ENCODE data around the gene TAPBP. TPM values are rescaled to one million over a fixed set of nuclear protein-coding genes. Genes with fewer than 3 reads are reported as not detected.

The TAPBP gene
- total and polyA plus RNA-seq, 10 donors, result 42.6 to 292 (median 262) TPM

GRCh38 chr6:33292996-33293682 lies 20.7 kb downstream of the TAPBP start:
- Histone ChIP-seq H3K36me3 (peaks cover 4 to 71% (median 58%) of the 10 kb centered on the region in 6 donors), H3K9me3 (no peaks in the 10 kb centered on the region), H3K27me3 (replicated peaks in 1 of 7) (no peaks in the 10 kb centered on the region), H3K27ac (no peak overlapping the region), H3K4me3 (no peak overlapping the region), H3K4me1 (peaks cover 17 to 77% (median 50%) of the 10 kb centered on the region in 6 donors)
- intact Hi-C loops (cut with DNase I; ENCODE audit: low total_unique reads), result no loop called here
- no peak for TF ChIP-seq POLR2A (IDR thresholded peaks at IDR 0.05)
- peak in 2 of 3 donors; percentile 37 to 56 for TF ChIP-seq POLR2AphosphoS5 (IDR thresholded peaks at IDR 0.05)
- no peak for DNase-seq
- WGBS, 5 donors, result 89 to 93% (median 90%) methylated on average over 16 of the region's 16 CpGs

DNA sequence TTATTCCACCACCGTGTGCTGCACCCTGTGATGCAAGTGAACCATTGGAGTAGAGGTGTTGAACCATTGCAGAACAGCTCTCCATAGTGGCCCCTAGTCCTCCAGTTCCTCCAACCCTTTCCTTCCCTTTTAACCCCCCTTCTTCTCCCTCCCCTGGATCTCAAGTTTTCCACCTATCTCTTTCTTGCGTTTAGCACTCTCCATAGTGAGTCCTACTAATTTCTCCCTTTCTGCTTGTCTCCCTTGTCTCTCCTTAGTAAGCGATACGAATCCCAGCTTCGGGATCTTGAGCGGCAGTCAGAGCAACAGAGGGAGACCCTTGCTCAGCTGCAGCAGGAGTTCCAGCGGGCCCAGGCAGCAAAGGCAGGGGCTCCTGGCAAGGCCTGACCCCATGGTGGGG lies 23.4 kb downstream of the TAPBP start:
- H3K9me3 ChIP-seq, result no peaks in the 10 kb centered on the region
- peak overlapping the region in 5 of 8 donors; percentile 66 to 86 (median 83) for H3K4me3 ChIP-seq
- peaks cover 15 to 66% (median 39%) of the 10 kb centered on the region in 6 donors for H3K4me1 ChIP-seq
- H3K36me3 ChIP-seq, result peaks cover 4 to 77% (median 64%) of the 10 kb centered on the region in 6 donors
- H3K27me3 ChIP-seq (replicated peaks in 1 of 7), result no peaks in the 10 kb centered on the region
- intact Hi-C loops (cut with DNase I; ENCODE audit: low total_unique reads), result no loop called here
- TF ChIP-seq POLR2A (IDR thresholded peaks at IDR 0.05) (no peak), POLR2AphosphoS5 (IDR thresholded peaks at IDR 0.05) (peak in 2 of 3 donors; percentile 34 to 43)
- TF ChIP-seq, protein P1, sequence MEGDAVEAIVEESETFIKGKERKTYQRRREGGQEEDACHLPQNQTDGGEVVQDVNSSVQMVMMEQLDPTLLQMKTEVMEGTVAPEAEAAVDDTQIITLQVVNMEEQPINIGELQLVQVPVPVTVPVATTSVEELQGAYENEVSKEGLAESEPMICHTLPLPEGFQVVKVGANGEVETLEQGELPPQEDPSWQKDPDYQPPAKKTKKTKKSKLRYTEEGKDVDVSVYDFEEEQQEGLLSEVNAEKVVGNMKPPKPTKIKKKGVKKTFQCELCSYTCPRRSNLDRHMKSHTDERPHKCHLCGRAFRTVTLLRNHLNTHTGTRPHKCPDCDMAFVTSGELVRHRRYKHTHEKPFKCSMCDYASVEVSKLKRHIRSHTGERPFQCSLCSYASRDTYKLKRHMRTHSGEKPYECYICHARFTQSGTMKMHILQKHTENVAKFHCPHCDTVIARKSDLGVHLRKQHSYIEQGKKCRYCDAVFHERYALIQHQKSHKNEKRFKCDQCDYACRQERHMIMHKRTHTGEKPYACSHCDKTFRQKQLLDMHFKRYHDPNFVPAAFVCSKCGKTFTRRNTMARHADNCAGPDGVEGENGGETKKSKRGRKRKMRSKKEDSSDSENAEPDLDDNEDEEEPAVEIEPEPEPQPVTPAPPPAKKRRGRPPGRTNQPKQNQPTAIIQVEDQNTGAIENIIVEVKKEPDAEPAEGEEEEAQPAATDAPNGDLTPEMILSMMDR (IDR thresholded peaks at IDR 0.05 in 8 of 11, conservative IDR thresholded peaks at IDR 0.05 in 3 of 11), result no peak
- DNase-seq, result no peak
- H3K27ac ChIP-seq, result peak overlapping the region in 4 of 8 donors; percentile 87 to 94 (median 88)
- 69 to 81% (median 74%) methylated on average over 7 of the region's 7 CpGs for WGBS, 5 donors

DNA sequence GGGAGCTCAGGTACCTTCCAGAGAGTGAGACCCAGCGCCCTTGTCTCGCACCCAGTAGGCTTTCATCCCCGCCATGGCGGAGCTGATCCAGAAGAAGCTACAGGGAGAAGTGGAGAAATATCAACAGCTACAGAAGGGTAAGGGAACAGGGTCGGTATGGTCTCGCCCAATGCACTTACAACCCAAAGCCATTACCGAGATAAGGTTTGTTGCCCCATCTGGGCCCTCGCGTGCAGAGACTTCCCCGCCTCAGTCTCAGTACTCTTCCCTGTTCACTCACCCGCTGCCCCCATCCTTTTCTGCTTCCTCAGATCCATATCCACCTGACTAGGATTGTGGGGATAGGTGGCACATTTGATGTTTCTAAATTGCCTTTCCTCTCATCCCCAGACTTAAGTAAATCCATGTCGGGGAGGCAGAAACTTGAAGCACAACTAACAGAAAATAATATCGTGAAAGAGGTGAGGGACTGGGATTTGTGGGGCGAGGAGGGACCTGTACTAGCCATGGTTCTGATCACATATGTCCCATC lies 24.0 kb downstream of the TAPBP start:
- peak overlapping the region; percentile 66 to 86 (median 83) for H3K4me3 ChIP-seq
- H3K4me1 ChIP-seq, result peaks cover 15 to 60% (median 36%) of the 10 kb centered on the region in 6 donors
- intact Hi-C loops (cut with DNase I; ENCODE audit: low total_unique reads), result no loop called here
- 4 to 7% (median 5%) methylated on average over 14 of the region's 14 CpGs for WGBS, 5 donors
- H3K9me3 ChIP-seq, result no peaks in the 10 kb centered on the region
- peaks cover 4 to 77% (median 63%) of the 10 kb centered on the region in 6 donors for H3K36me3 ChIP-seq
- peak overlapping the region; percentile 76 to 94 (median 88) for H3K27ac ChIP-seq
- DNase-seq, result no peak
- TF ChIP-seq POLR2A (IDR thresholded peaks at IDR 0.05) (no peak), POLR2AphosphoS5 (IDR thresholded peaks at IDR 0.05) (peak in 1 of 3 donors; percentile 21)
- no peaks in the 10 kb centered on the region for H3K27me3 ChIP-seq (replicated peaks in 1 of 7)

- peak within 1 kb of the TSS; percentile 66 to 86 (median 83) for H3K4me3 ChIP-seq
- H3K36me3 ChIP-seq, result peaks cover 4 to 77% (median 60%) of the 10 kb centered on the region in 6 donors
- TF ChIP-seq, protein P1 (IDR thresholded peaks at IDR 0.05 in 8 of 11, conservative IDR thresholded peaks at IDR 0.05 in 3 of 11), result peak in 1 of 11 experiments; percentile 19
- TF ChIP-seq POLR2A (IDR thresholded peaks at IDR 0.05), result no peak
- TF ChIP-seq POLR2AphosphoS5 (IDR thresholded peaks at IDR 0.05), result peak; percentile 11 to 68 (median 64)
- WGBS, 5 donors, result 0 to 1% (median 0%) methylated on average over 43 of the region's 43 CpGs
- H3K9me3 ChIP-seq, result no peaks in the 10 kb centered on the region
- peaks cover 15 to 60% (median 33%) of the 10 kb centered on the region in 6 donors for H3K4me1 ChIP-seq
- no peaks in the 10 kb centered on the region for H3K27me3 ChIP-seq (replicated peaks in 1 of 7)
- peak; percentile 91 for DNase-seq
- H3K27ac ChIP-seq, result peak within 1 kb of the TSS; percentile 76 to 94 (median 88)
- intact Hi-C loops (cut with DNase I; ENCODE audit: low total_unique reads), result no loop called here
Observed at GRCh38 chr6:33288921-33289783, 24.7 kb downstream of the TAPBP start, which contains the start of the genes PFDN6 and WDR46. PFDN6 (plus strand) TSS chr6:33289601; CDS start chr6:33289857, 256 bp downstream. WDR46 (minus strand) TSS chr6:33289239; CDS start chr6:33289170, 69 bp downstream.

Measured in spleen (tissue), 11 donors.